Ascending aorta (tissue), 2 donors: Measurements from ENCODE around the gene TLK2. TPM values are rescaled to one million over a fixed set of nuclear protein-coding genes. Genes with fewer than 3 reads are reported as not detected.
"Not testable (repeated sequence)": the region's sequence is repeated elsewhere in the genome, so short reads cannot be mapped to it uniquely, and the experiment has no call there.

Experiments used
- DNase-seq, 2 donors: peaks; one replicate each; pipeline ENCODE4 v3.0.0-alpha.2; 2019; ENCODE audit warnings: low spot score in 2 of 2
- H3K27ac ChIP-seq, 2 donors: fragments of 200-600 bp; sonication (generic); one replicate each; pipeline ENCODE4 v1.5.1; 2016 to 2017; ENCODE audit warnings: mild to moderate bottlenecking in 1 of 2
- H3K27me3 ChIP-seq: fragments of 200-600 bp; sonication (generic); one replicate; pipeline ENCODE4 v1.5.1; 2017
- H3K36me3 ChIP-seq, 2 donors: fragments of 200-600 bp; sonication (generic); one replicate each; pipeline ENCODE4 v1.5.1; 2016
- H3K4me1 ChIP-seq, 2 donors: fragments of 200-600 bp; sonication (generic); one replicate each; pipeline ENCODE4 v1.5.1; 2016 to 2017; ENCODE audit warnings: mild to moderate bottlenecking in 1 of 2
- H3K4me3 ChIP-seq, 2 donors: fragments of 200-600 bp; sonication (generic); one replicate each; pipeline ENCODE4 v1.5.1; 2016 to 2017; ENCODE audit warnings: mild to moderate bottlenecking in 1 of 2
- H3K9me3 ChIP-seq, 2 donors: fragments of 200-600 bp; sonication (generic); one replicate each; pipeline ENCODE4 v1.5.1; 2016
- CTCF ChIP-seq, 3 experiments: fragments of 200-600 bp in 2 of 3; fragments of 450-650 bp in 1 of 3; sonication (generic) in 2 of 3; IDR thresholded peaks; one replicate each; pipeline ENCODE4 v1.5.1; 2016 to 2019; ENCODE audit warnings: antibody characterized with exemption in 3 of 3, mild to moderate bottlenecking in 1 of 3, moderate library complexity in 1 of 3
- intact Hi-C: fragments of 100-400 bp; cut with DNase I; formaldehyde crosslinking; loops from one replicate; pipeline ENCODE4 v1.15.1; 2023
- total RNA-seq: library from RNA; depleted of rRNA; stranded (reverse); fragments of >200 nt; gene quantifications from one replicate; pipeline ENCODE4 v1.1.0, GENCODE V29; 2016

Gene TLK2
- total RNA-seq, 1 donor from 2014 or later = 11.3 TPM

- H3K36me3 ChIP-seq = peaks cover 2 to 31% of the 10 kb centered on the region in 2 donors
- H3K27me3 ChIP-seq, H3K4me1 ChIP-seq, DNase-seq, H3K9me3 ChIP-seq, H3K27ac ChIP-seq, intact Hi-C loops, H3K4me3 ChIP-seq: not testable (repeated sequence)
Measured at GRCh38 chr17:62525317-62525716, 46.7 kb downstream of the TLK2 start.

GRCh38 chr17:62530936-62531335, 52.3 kb downstream of the TLK2 start:
- peaks cover 2 to 25% of the 10 kb centered on the region in 2 donors for H3K36me3 ChIP-seq
- DNase-seq, H3K4me3 ChIP-seq, H3K27ac ChIP-seq, intact Hi-C loops, H3K9me3 ChIP-seq, H3K4me1 ChIP-seq, H3K27me3 ChIP-seq: not testable (repeated sequence)

GRCh38 chr17:62536557-62536956, 57.9 kb downstream of the TLK2 start:
- H3K27ac ChIP-seq, intact Hi-C loops, H3K27me3 ChIP-seq, H3K4me1 ChIP-seq, H3K4me3 ChIP-seq, H3K9me3 ChIP-seq, DNase-seq: not testable (repeated sequence)
- peaks cover 3 to 22% of the 10 kb centered on the region in 2 donors for H3K36me3 ChIP-seq

- H3K9me3 ChIP-seq, H3K4me1 ChIP-seq, H3K27me3 ChIP-seq, intact Hi-C loops, DNase-seq, H3K4me3 ChIP-seq, H3K27ac ChIP-seq: not testable (repeated sequence)
- peaks cover 6 to 26% of the 10 kb centered on the region in 2 donors for H3K36me3 ChIP-seq
Measured at GRCh38 chr17:62541073-62541472, 62.4 kb downstream of the TLK2 start.

- H3K4me1 ChIP-seq, intact Hi-C loops, DNase-seq, H3K27ac ChIP-seq, H3K4me3 ChIP-seq, H3K27me3 ChIP-seq, H3K9me3 ChIP-seq: not testable (repeated sequence)
- H3K36me3 ChIP-seq = peaks cover 3 to 14% of the 10 kb centered on the region in 2 donors
Measured at GRCh38 chr17:62543278-62543775, 64.7 kb downstream of the TLK2 start.

GRCh38 chr17:62546066-62546465, 67.4 kb downstream of the TLK2 start:
- intact Hi-C loops, DNase-seq, H3K9me3 ChIP-seq, H3K4me1 ChIP-seq, H3K27ac ChIP-seq, H3K4me3 ChIP-seq, H3K36me3 ChIP-seq, H3K27me3 ChIP-seq: not testable (repeated sequence)

GRCh38 chr17:62552851-62553659, 74.4 kb downstream of the TLK2 start:
- intact Hi-C loops, H3K27ac ChIP-seq, H3K4me3 ChIP-seq, H3K27me3 ChIP-seq, H3K36me3 ChIP-seq, DNase-seq, H3K9me3 ChIP-seq, H3K4me1 ChIP-seq: not testable (repeated sequence)
- TF ChIP-seq CTCF (IDR thresholded peaks at IDR 0.05) = peak; percentile 47 to 54 (median 52)

GRCh38 chr17:62557532-62557931, 78.9 kb downstream of the TLK2 start:
- H3K4me3 ChIP-seq, intact Hi-C loops, H3K4me1 ChIP-seq, DNase-seq, H3K9me3 ChIP-seq, H3K27ac ChIP-seq, H3K27me3 ChIP-seq: not testable (repeated sequence)
- peaks cover 13 to 14% of the 10 kb centered on the region in 2 donors for H3K36me3 ChIP-seq

GRCh38 chr17:62558941-62559340, 80.3 kb downstream of the TLK2 start:
- H3K4me1 ChIP-seq, H3K4me3 ChIP-seq, H3K9me3 ChIP-seq, H3K27me3 ChIP-seq, DNase-seq, H3K27ac ChIP-seq, intact Hi-C loops: not testable (repeated sequence)
- peaks cover 19 to 27% of the 10 kb centered on the region in 2 donors for H3K36me3 ChIP-seq

- H3K4me1 ChIP-seq, H3K4me3 ChIP-seq, DNase-seq, H3K27me3 ChIP-seq, H3K9me3 ChIP-seq, H3K27ac ChIP-seq: not testable (repeated sequence)
- intact Hi-C loops = loop anchor here (10.0 kb wide), 1 partner anchor 114 kb away; no protein-coding TSS in a partner anchor
- peaks cover 33 to 39% of the 10 kb centered on the region in 2 donors for H3K36me3 ChIP-seq
Measured at GRCh38 chr17:62560971-62561370, 82.3 kb downstream of the TLK2 start.
